ENCODE results near the gene ATP6V1D. TPM values are rescaled to one million over a fixed set of nuclear protein-coding genes. Genes with fewer than 3 reads are reported as not detected.

Gene ATP6V1D
- total RNA-seq, 1 donor from 2014 or later, result 105 TPM

DNA sequence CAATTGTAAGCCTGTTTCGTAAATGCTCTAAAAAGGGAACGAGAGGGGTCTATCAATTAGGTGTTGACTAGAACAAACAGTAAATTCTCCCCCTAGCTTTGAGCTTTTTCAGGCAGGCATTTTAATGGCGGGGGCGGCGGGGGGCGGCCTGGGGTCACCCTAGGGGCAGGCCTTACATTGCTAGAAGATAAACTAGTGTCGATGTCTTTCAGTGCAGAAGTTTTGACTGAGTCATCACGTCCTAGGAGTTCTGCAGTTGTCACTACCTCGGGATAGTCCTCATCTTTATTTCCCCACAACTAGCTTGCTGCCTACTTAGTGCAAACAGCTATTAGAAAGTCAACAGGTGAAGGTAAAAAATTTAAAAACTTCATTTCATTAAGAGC lies 1.6 kb downstream of the ATP6V1D start:
- H2AFZ ChIP-seq (ENCODE audit: low read depth, low read length), result no peak overlapping the region
- peaks cover 94% of the 10 kb centered on the region for H3K79me2 ChIP-seq (ENCODE audit: insufficient read depth, low read length)
- Mint-ChIP-seq H3K9me3 (ENCODE audit: unreplicated experiment) (no peaks in the 10 kb centered on the region), H3K4me3 (ENCODE audit: unreplicated experiment) (peak overlapping the region; percentile 97), H3K36me3 (ENCODE audit: low read depth, unreplicated experiment) (no peaks in the 10 kb centered on the region), H3K4me1 (ENCODE audit: low read depth, unreplicated experiment) (peaks cover 24% of the 10 kb centered on the region), H3K27me3 (ENCODE audit: low read depth, unreplicated experiment) (no peaks in the 10 kb centered on the region), H3K27ac (ENCODE audit: unreplicated experiment) (peak overlapping the region; percentile 99)
- H3K4me1 ChIP-seq (ENCODE audit: insufficient read depth, low read length), result peaks cover 23% of the 10 kb centered on the region
- FAIRE-seq, result no peak
- no peaks in the 10 kb centered on the region for H3K9me3 ChIP-seq (ENCODE audit: insufficient read depth, low read depth, low read length)
- no peaks in the 10 kb centered on the region for H3K27me3 ChIP-seq (ENCODE audit: insufficient read depth, low read length)
- peak overlapping the region; percentile 98 for H3K9ac ChIP-seq (ENCODE audit: low read length)
- H4K20me1 ChIP-seq (ENCODE audit: insufficient read depth, low read length), result peaks cover 78% of the 10 kb centered on the region
- peak overlapping the region; percentile 99 for H3K4me3 ChIP-seq (ENCODE audit: insufficient read depth, low read depth, low read length)
- DNase-seq (ENCODE audit: low read depth), result peak; percentile 32
- H3K4me2 ChIP-seq (ENCODE audit: low read length), result peak overlapping the region; percentile 96
- no peak overlapping the region for H3K27ac ChIP-seq (ENCODE audit: low read depth, low read length)
- TF ChIP-seq, protein P1, sequence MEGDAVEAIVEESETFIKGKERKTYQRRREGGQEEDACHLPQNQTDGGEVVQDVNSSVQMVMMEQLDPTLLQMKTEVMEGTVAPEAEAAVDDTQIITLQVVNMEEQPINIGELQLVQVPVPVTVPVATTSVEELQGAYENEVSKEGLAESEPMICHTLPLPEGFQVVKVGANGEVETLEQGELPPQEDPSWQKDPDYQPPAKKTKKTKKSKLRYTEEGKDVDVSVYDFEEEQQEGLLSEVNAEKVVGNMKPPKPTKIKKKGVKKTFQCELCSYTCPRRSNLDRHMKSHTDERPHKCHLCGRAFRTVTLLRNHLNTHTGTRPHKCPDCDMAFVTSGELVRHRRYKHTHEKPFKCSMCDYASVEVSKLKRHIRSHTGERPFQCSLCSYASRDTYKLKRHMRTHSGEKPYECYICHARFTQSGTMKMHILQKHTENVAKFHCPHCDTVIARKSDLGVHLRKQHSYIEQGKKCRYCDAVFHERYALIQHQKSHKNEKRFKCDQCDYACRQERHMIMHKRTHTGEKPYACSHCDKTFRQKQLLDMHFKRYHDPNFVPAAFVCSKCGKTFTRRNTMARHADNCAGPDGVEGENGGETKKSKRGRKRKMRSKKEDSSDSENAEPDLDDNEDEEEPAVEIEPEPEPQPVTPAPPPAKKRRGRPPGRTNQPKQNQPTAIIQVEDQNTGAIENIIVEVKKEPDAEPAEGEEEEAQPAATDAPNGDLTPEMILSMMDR (IDR thresholded peaks at IDR 0.05; ENCODE audit: insufficient read depth, low read depth, low read length), result no peak
- TF ChIP-seq EZH2 (IDR thresholded peaks at IDR 0.05; ENCODE audit: insufficient read depth, low read length), result no peak
- peaks cover 3% of the 10 kb centered on the region for H3K36me3 ChIP-seq (ENCODE audit: insufficient read depth, low read length)

DNA sequence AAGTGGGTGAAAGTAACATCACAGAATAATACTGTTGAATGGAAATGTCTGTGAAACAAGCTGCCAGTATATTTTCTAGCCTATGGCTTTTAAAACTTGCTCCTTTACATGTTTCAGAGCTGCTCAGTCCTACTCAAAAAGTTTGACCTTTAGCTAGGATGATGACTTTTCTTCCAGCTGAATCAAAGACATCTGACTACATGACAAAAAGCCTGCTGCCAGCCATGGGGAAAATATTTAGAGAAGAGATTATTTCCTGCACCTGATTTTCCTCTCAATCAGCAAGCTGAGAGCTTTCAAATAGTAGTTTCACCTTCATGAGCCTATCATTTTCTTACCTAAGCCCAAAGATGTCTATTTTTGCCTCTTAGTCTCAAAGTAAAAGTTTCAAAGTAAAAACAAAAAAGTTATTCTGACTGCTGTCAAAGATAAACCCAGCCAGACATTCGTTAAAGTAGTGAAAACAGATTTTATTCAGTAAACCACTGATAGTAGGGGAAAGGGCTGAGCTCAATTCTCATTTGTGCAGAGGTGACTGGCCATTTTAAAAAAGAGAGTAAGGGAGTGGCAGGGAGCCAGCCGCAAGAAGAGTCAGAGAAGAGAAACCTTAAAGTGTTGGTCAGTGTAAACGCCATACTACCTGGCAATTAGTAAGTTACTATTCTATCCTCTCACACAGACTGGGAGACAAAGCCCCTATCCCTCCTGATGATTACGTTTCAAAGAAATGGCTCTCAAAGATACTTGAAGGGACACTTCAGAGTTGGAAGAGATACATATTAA lies 2.2 kb downstream of the ATP6V1D start:
- Histone ChIP-seq H4K20me1 (ENCODE audit: insufficient read depth, low read length) (peaks cover 75% of the 10 kb centered on the region), H3K79me2 (ENCODE audit: insufficient read depth, low read length) (peaks cover 93% of the 10 kb centered on the region), H3K9me3 (ENCODE audit: insufficient read depth, low read depth, low read length) (no peaks in the 10 kb centered on the region), H3K4me2 (ENCODE audit: low read length) (peak overlapping the region; percentile 96), H3K36me3 (ENCODE audit: insufficient read depth, low read length) (peaks cover 6% of the 10 kb centered on the region), H3K4me1 (ENCODE audit: insufficient read depth, low read length) (peaks cover 23% of the 10 kb centered on the region), H3K4me3 (ENCODE audit: insufficient read depth, low read depth, low read length) (peak overlapping the region; percentile 99), H3K9ac (ENCODE audit: low read length) (peak overlapping the region; percentile 98), H2AFZ (ENCODE audit: low read depth, low read length) (no peak overlapping the region), H3K27me3 (ENCODE audit: insufficient read depth, low read length) (no peaks in the 10 kb centered on the region), H3K27ac (ENCODE audit: low read depth, low read length) (no peak overlapping the region)
- no peak for DNase-seq (ENCODE audit: low read depth)
- Mint-ChIP-seq H3K4me1 (ENCODE audit: low read depth, unreplicated experiment) (peaks cover 23% of the 10 kb centered on the region), H3K9me3 (ENCODE audit: unreplicated experiment) (no peaks in the 10 kb centered on the region), H3K4me3 (ENCODE audit: unreplicated experiment) (peak overlapping the region; percentile 97), H3K36me3 (ENCODE audit: low read depth, unreplicated experiment) (no peaks in the 10 kb centered on the region), H3K27me3 (ENCODE audit: low read depth, unreplicated experiment) (no peaks in the 10 kb centered on the region), H3K27ac (ENCODE audit: unreplicated experiment) (no peak overlapping the region)
- FAIRE-seq, result no peak
- TF ChIP-seq, protein P1 (IDR thresholded peaks at IDR 0.05; ENCODE audit: insufficient read depth, low read depth, low read length), result no peak
- TF ChIP-seq EZH2 (IDR thresholded peaks at IDR 0.05; ENCODE audit: insufficient read depth, low read length), result no peak

DNA sequence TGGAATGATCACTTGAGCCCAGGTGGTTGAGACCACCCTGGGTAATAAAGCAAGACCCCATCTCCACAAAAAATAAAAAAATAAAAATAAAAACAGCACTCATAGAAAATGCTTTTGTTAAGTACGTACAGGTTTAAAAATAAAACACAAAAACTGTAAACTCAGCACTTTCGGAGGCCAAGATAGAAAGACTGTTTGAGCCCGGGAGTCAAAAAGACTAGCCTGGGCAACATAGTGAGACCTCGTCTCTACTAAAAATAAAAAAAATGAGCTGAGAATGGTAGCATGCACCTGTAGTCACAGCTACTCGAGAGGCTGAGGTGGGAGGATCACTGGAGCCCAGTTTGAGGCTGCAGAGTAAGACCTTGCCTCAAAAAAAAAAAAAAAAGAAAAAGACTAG lies 7.5 kb downstream of the ATP6V1D start:
- H3K27ac ChIP-seq (ENCODE audit: low read depth, low read length), result no peak overlapping the region
- no peak overlapping the region for H3K9ac ChIP-seq (ENCODE audit: low read length)
- H3K4me1 ChIP-seq (ENCODE audit: insufficient read depth, low read length), result no peaks in the 10 kb centered on the region
- H3K4me3 ChIP-seq (ENCODE audit: insufficient read depth, low read depth, low read length), result no peak overlapping the region
- no peak overlapping the region for H2AFZ ChIP-seq (ENCODE audit: low read depth, low read length)
- TF ChIP-seq EZH2 (IDR thresholded peaks at IDR 0.05; ENCODE audit: insufficient read depth, low read length), result no peak
- TF ChIP-seq, protein P1 (IDR thresholded peaks at IDR 0.05; ENCODE audit: insufficient read depth, low read depth, low read length), result no peak
- H3K4me3 Mint-ChIP-seq (ENCODE audit: unreplicated experiment), result no peak overlapping the region
- DNase-seq (ENCODE audit: low read depth), result no peak
- peaks cover 41% of the 10 kb centered on the region for H3K36me3 ChIP-seq (ENCODE audit: insufficient read depth, low read length)
- peaks cover 46% of the 10 kb centered on the region for H4K20me1 ChIP-seq (ENCODE audit: insufficient read depth, low read length)
- H3K4me1 Mint-ChIP-seq (ENCODE audit: low read depth, unreplicated experiment), result peaks cover 4% of the 10 kb centered on the region
- H3K27ac Mint-ChIP-seq (ENCODE audit: unreplicated experiment), result no peak overlapping the region
- peaks cover 62% of the 10 kb centered on the region for H3K79me2 ChIP-seq (ENCODE audit: insufficient read depth, low read length)
- no peaks in the 10 kb centered on the region for H3K27me3 ChIP-seq (ENCODE audit: insufficient read depth, low read length)
- FAIRE-seq, result no peak
- H3K4me2 ChIP-seq (ENCODE audit: low read length), result no peak overlapping the region
- peaks cover 4% of the 10 kb centered on the region for H3K36me3 Mint-ChIP-seq (ENCODE audit: low read depth, unreplicated experiment)
- H3K9me3 Mint-ChIP-seq (ENCODE audit: unreplicated experiment), result no peaks in the 10 kb centered on the region
- no peaks in the 10 kb centered on the region for H3K9me3 ChIP-seq (ENCODE audit: insufficient read depth, low read depth, low read length)
- H3K27me3 Mint-ChIP-seq (ENCODE audit: low read depth, unreplicated experiment), result no peaks in the 10 kb centered on the region
